G401 (cell line): Measurements from ENCODE around the gene RABIF. TPM values are rescaled to one million over a fixed set of nuclear protein-coding genes. Genes with fewer than 3 reads are reported as not detected.
"Not testable (repeated sequence)": the region's sequence is repeated elsewhere in the genome, so short reads cannot be mapped to it uniquely, and the experiment has no call there.

Source experiments
- DNase-seq: peaks from one replicate; pipeline ENCODE4 v3.0.0-alpha.2; 2015; ENCODE audit warnings: low spot score
- in situ Hi-C: cut with HindIII; loops from 2 replicates; pipeline ENCODE4 v1.10.0; 2016; ENCODE audit warnings: low sequenced_read_pairs, mixed read lengths
- total RNA-seq: library from RNA; depleted of rRNA; stranded (reverse); fragments of >200 nt; shearing (Covaris generic); gene quantifications from 2 replicates; pipeline ENCODE4 v1.2.3, GENCODE V29; 2014; rRNA removed

The RABIF gene
- total RNA-seq, 1 experiment from 2014 or later, result 7.1 TPM

DNA sequence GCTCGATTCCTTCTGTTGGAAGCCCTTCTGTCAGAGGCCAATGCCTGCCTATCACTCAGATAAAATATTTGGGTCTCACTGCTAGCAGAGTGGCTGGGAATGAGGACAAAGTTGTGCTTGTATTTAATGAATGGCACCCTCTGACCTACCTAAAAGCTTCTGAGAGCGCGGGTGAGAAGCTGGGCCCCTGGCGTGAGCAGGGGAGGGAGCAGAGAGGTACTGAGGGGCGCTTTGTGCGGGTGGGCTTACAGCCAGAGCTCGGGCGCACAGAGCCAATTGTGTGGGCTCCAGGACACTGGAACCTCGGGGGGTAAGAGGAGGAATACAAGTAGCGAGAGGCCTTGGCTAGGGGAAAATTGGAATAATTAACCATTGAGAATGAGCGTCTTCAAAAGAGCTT lies 45.9 kb downstream of the RABIF start:
- in situ Hi-C loops, result no loop called here

DNA sequence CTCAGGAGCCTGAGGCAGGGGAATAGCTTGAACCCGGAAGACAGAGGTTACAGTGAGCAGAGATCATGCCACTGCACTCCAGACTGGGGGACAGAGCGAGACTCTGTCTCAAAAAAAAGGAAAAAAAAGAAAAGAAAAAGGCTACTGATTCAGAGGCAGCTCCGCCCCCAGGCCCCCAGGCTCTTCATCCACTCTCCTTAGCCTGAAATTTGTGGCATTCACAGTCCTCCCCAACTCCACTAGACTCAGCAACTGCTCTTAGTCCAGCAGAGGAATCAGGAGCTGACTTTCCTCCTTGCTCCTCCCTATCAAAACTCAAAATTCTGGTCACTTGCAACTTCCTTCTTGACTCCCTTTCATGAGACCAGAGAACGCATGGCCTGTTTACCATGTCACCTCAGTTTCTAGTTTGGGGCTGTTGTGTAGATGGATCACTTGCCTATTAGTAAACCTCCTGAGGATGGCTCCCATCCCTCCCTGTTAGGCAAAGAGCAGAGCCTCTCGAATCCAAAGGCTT lies 51.1 kb downstream of the RABIF start:
- no peak for DNase-seq
- in situ Hi-C loops, result no loop called here

More for the DNA sequence above, 45.9 kb downstream of the RABIF start:
- no peak for DNase-seq

DNA sequence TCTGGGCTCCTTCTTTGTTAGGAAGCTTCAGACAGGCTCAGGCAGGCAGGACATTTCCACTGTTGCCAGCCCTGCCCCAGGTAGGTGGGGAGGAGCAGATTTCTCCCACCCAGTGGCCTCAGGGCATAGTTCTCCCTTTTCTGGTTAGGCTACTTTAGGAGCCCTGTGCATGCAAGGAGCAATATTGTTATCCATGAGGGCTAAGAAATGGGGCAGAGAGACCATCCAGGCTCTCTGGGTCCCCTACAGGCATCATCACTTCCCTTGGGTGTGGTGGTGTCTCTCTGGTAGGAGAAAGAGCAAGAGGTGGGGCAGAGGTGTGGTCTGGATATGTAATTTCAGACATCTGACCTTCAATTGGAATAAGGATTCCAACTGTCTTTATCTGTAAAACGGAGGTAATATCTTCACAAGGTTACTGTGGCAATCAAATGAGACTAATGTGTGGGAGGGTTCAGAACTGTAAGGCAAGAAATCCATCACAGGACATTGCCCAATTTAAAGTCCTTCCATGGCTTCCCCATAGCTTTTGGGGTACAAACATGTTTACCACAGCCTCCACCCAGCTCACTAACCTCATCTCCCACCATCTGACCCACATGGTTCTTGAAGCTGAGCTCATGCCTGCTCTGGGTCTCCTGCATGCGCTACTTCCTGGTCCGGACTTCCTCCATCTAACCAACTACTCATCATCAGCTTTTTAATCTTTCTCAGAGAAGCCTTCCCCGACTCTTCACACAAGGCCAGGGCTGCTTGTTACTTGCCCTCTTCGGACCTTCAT lies 52.1 kb downstream of the RABIF start:
- in situ Hi-C loops, result no loop called here

DNA sequence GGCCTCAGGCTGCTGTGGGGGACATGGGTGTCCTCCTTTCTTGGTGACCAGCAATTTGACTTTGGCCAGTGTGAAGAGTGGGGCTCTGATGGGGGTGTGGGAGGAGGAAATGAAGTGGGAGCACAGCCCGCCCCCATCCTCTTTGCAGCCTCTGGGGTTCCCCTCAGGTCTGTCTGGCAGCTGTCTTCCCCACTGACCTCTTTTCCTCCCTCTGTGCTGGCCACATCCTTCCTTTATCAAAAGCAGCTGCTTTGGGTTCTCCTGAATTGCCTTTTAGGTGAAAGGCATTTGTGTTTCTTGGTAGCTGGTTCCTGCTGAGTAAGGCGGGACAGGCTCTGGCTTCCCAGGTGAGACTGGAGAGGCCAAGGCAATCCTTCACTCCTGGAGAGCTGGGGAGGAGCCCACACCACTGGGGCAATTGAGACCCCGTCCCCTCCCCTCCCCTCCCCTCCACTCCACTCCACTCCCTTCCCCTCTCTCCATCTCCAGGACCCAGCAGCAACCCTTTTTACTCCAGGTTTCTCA lies 53.3 kb downstream of the RABIF start:
- no peak for DNase-seq
- in situ Hi-C loops, result no loop called here

More for the DNA sequence above, 52.1 kb downstream of the RABIF start:
- no peak for DNase-seq

DNA sequence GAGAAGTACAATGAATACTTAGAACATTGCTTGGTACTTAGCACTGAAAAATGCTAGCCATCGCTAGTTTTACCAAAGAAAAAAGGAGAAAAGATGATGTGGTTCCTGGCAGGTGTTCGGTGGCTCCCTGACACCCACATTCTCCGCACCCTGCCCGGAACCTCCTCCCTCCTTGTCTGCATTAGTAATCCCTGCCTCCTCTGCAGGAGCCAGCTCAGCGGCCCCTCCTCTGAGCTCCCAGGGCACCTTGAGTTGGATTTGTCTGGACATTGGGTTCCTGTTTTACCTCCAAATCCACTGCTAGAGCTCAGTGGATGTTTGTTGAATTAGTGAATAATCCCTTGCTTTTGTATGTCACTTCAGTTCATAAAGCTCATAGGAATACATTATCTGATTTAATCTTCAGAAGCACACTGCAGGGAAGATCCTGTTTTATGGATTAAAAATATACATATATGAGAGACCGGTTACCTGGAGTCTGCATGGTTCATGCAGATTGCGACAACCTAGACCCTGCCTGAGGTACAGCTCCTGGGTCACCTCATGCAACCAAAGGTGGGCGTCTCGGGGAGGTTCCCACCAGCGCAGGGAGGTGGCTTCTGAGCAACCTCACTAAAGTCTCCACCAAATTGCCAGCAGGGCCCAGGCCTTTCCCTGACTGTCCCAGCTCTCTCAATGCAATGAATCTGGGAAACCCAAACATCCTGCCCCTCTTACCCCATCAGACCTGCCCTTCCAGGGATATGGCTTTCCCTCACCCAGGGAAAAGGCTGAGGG lies 54.0 kb downstream of the RABIF start:
- DNase-seq, result no peak

DNA sequence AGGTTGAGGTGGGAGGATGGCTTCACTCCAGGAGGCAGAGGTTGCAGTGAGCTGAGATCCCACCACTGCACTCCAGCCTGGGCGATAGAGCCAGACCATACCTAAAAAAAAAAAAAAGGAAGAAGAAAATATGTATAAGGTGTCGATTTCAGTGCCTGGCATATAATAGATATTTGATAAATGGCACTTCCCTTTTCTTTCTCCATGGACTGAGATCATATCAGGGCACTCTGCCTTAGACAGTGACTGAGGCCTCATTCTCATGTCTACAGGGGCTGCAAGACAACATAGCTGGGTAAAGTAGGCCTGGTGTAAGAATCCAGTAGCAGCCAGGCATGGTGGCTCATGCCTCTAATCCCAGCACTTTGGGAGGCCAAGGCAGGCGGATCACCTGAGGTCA lies 57.0 kb downstream of the RABIF start:
- in situ Hi-C loops, result no loop called here
- no peak for DNase-seq

More for the DNA sequence above, 54.0 kb downstream of the RABIF start:
- in situ Hi-C loops, result no loop called here

DNA sequence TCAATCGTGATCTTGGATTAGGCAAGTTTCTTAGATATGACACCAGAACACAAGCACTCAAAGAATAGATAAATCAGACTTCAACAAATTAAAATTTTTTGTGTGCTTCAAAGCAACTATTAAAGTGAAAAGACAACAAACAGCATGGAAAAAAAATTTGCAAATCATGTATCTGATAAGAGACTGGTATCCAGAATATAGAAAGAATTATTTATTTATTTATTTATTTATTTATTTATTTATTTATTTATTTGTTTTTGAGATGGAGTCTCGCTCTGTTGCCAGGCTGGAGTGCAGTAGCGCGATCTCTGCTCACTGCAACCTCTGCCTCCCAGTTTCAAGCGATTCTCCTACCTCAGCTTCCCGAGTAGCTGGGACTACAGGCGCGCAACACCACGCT lies 59.7 kb downstream of the RABIF start:
- DNase-seq, in situ Hi-C loops: not testable (repeated sequence)

Other genes with a start within 250 kb of the RABIF start
- not detected in 2 replicates for gene SYT2, start 178.7 kb downstream of the RABIF start, total RNA-seq
- 22.2 and 31.1 TPM in 2 replicates for gene KDM5B, start 80.7 kb downstream of the RABIF start, total RNA-seq
- not detected in 2 replicates for gene PCAT6, start 78.2 kb downstream of the RABIF start, total RNA-seq
- gene KLHL12, start 38.1 kb upstream of the RABIF start, total RNA-seq, result 33.4 and 46.5 TPM in 2 replicates
- 69.1 and 74.6 TPM in 2 replicates for gene ADIPOR1, start 69.2 kb upstream of the RABIF start, total RNA-seq
- gene CYB5R1, start 78.1 kb upstream of the RABIF start, total RNA-seq, result 29.2 and 43.4 TPM in 2 replicates
- 177 and 200 TPM in 2 replicates for gene TMEM183A, start 118.2 kb upstream of the RABIF start, total RNA-seq
- 2.1 and 3.4 TPM in 2 replicates for gene PPFIA4, start 137.3 kb upstream of the RABIF start, total RNA-seq
- gene MYOG, start 196.9 kb upstream of the RABIF start, total RNA-seq, result not detected in 2 replicates
- gene ADORA1, start 238.6 kb upstream of the RABIF start, total RNA-seq, result 8.4 and 13.2 TPM in 2 replicates